ENCODE measurements around the gene TF. TPM values are rescaled to one million over a fixed set of nuclear protein-coding genes. Genes with fewer than 3 reads are reported as not detected.

TF gene
- total RNA-seq, 4 donors from 2014 or later = 1.9 to 8.8 (median 3.9) TPM

GRCh38 chr3:133746712-133747066, 496 bp downstream of the TF start:
- no peak overlapping the region for H3K4me3 ChIP-seq (ENCODE audit: low read depth, poor library complexity, severe bottlenecking)
- intact Hi-C loops (cut with DNase I; ENCODE audit: low total_unique reads) = no loop called here
- TF ChIP-seq, protein P1, sequence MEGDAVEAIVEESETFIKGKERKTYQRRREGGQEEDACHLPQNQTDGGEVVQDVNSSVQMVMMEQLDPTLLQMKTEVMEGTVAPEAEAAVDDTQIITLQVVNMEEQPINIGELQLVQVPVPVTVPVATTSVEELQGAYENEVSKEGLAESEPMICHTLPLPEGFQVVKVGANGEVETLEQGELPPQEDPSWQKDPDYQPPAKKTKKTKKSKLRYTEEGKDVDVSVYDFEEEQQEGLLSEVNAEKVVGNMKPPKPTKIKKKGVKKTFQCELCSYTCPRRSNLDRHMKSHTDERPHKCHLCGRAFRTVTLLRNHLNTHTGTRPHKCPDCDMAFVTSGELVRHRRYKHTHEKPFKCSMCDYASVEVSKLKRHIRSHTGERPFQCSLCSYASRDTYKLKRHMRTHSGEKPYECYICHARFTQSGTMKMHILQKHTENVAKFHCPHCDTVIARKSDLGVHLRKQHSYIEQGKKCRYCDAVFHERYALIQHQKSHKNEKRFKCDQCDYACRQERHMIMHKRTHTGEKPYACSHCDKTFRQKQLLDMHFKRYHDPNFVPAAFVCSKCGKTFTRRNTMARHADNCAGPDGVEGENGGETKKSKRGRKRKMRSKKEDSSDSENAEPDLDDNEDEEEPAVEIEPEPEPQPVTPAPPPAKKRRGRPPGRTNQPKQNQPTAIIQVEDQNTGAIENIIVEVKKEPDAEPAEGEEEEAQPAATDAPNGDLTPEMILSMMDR (IDR thresholded peaks at IDR 0.05) = no peak
- no peak for TF ChIP-seq POLR2A (IDR thresholded peaks at IDR 0.05)
- DNase-seq (ENCODE audit: low spot score in 2 of 2) = no peak
- 78 to 95% methylated on average over 6 to 8 of the region's 8 CpGs for WGBS, 2 donors

DNA sequence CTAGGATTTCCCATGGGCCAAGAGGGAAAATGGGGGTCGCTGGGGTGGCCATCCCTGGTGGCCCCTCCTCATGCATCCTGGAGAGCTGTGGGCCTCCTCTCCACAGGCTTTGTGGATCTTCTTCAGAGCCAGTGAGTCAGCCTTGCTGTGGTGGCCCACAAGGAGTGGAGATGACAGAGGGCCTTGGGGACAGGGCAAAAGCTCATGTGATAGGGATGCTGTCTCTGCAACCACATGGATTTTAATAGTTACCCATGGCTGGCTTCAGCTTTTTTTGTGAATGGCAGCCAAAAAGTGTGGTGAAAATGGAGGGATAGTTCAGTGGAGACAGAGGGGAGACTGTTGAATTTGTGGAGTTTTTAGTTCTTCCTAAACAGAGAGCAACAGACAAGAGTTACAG, 1.2 kb downstream of the TF start:
- TF ChIP-seq, protein P1 (IDR thresholded peaks at IDR 0.05) = no peak
- no peak for TF ChIP-seq POLR2A (IDR thresholded peaks at IDR 0.05)
- WGBS, 2 donors = 56 to 100% methylated on average over 1 of the region's 1 CpG
- H3K4me3 ChIP-seq (ENCODE audit: low read depth, poor library complexity, severe bottlenecking) = no peak overlapping the region
- no peak for DNase-seq (ENCODE audit: low spot score in 2 of 2)
- intact Hi-C loops (cut with DNase I; ENCODE audit: low total_unique reads) = no loop called here

DNA sequence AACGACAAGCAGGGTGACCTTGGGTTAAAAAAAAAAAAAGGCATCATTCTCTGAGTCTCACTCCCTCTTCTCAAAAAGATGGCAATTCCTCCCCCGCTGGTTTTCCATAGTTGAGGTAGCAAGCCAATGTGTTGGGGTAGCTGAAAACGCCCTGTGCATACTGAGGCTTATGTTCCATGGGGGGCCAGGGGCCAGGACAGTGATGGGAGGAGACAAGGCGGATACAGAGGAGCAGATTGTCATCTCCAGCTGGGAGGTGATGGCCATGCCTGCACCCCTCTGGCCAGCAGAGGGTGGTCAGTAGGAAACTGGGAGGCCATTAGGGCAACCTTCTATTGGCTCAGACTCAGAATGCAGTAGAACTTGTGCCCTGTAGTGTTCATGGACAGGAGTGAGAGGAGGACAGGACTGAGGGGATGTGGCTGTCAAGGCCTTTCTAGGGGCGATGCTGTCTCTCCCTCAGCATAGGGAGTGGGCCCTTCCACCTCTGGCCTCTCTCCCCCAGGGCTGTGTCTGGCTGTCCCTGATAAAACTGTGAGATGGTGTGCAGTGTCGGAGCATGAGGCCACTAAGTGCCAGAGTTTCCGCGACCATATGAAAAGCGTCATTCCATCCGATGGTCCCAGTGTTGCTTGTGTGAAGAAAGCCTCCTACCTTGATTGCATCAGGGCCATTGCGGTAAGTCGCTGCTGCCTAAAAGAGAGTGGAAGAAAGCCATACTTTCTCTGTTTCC, 1.9 kb downstream of the TF start:
- TF ChIP-seq, protein P1 (IDR thresholded peaks at IDR 0.05) = no peak
- no peak for TF ChIP-seq POLR2A (IDR thresholded peaks at IDR 0.05)
- no peak for DNase-seq (ENCODE audit: low spot score in 2 of 2)
- intact Hi-C loops (cut with DNase I; ENCODE audit: low total_unique reads) = no loop called here
- H3K4me3 ChIP-seq (ENCODE audit: low read depth, poor library complexity, severe bottlenecking) = no peak overlapping the region
- WGBS, 2 donors = 91 to 94% methylated on average over 12 of the region's 12 CpGs

DNA sequence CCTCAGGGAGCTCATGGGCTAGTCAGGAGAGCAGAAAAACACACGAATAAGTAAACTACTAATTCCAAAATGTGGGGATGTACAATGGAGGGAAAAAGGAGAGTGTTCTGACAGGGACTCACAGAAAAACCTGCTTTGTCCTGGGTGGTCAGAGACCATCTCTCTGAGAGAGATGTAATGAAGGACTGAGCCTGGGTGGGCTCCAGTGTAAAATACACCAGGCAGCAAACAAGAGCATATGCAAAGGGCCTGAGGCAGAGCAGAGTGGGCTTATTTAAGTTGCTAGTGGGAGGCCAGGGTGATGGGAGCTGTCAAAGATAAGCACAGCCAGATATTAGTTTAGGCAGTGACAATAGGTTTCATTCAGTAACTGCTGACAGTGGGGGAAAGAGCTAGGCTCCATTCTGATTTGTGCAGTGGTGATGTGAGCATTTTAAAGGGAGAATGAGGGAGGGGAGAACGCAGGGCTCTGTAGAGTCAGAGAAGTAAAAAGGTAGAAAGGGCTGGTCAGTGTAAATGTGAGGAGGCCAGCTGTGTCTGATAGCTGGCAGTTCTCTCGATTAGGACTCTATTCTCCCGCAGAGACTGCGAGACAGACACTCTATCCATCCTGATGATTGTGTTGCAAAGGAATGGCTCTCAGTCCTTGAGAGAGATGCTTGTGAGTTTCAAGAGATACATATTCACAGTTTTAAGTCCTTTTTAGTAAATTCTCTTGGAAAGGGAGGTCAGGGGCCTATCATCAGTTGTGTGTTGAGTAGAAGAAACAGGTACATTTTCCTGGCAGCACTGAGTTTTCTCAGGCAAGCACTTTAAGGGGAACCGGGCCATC, 3.5 kb downstream of the TF start:
- H3K4me3 ChIP-seq (ENCODE audit: low read depth, poor library complexity, severe bottlenecking) = no peak overlapping the region
- TF ChIP-seq POLR2A (IDR thresholded peaks at IDR 0.05) = no peak
- TF ChIP-seq, protein P1 (IDR thresholded peaks at IDR 0.05) = no peak
- intact Hi-C loops (cut with DNase I; ENCODE audit: low total_unique reads) = no loop called here
- WGBS, 2 donors = 63 to 75% methylated on average over 6 of the region's 6 CpGs
- DNase-seq (ENCODE audit: low spot score in 2 of 2) = no peak

DNA sequence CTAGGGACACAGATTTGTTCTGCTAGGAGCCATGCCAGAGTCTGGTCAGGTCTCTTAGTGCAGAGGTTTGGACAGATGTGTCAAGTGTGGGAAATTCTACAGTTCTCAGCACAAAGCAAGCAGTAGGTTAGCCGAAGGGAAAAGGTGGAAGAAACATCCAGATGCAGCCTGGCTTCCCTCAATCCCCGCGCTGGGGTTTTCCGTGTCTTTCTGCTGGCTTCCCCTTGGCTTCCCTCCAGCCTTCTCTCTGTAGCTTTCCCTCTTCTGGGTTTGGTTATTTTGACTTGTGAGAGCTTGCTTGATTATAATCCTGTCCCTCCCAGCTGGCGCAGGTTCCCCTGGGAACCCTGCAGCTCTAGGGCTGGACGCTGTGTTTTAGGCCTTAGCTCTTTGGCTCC, 4.1 kb downstream of the TF start:
- 15 to 24% methylated on average over 6 of the region's 6 CpGs for WGBS, 2 donors
- DNase-seq (ENCODE audit: low spot score in 2 of 2) = no peak
- TF ChIP-seq, protein P1 (IDR thresholded peaks at IDR 0.05) = no peak
- TF ChIP-seq POLR2A (IDR thresholded peaks at IDR 0.05) = no peak

More for the DNA sequence above, 4.1 kb downstream of the TF start:
- intact Hi-C loops (cut with DNase I; ENCODE audit: low total_unique reads) = no loop called here
- H3K4me3 ChIP-seq (ENCODE audit: low read depth, poor library complexity, severe bottlenecking) = no peak overlapping the region
